Body of pancreas (tissue), 4 donors: ENCODE results near the gene INSR.

Experiments
- POLR2A ChIP-seq, 3 donors: fragments of 450-650 bp; IDR thresholded peaks; one replicate each; pipeline ENCODE4 v1.6.1; 2016; ENCODE audit warnings: antibody characterized with exemption in 3 of 3, mild to moderate bottlenecking in 2 of 3
- TF ChIP-seq, protein P1 (sequence below), 7 experiments: fragments of 450-650 bp in 4 of 7; fragments of 200-600 bp in 3 of 7; sonication (generic) in 3 of 7; IDR thresholded peaks; one replicate each; pipeline ENCODE4 v1.5.1; 2016 to 2019; ENCODE audit warnings: antibody characterized with exemption in 7 of 7

DNA sequence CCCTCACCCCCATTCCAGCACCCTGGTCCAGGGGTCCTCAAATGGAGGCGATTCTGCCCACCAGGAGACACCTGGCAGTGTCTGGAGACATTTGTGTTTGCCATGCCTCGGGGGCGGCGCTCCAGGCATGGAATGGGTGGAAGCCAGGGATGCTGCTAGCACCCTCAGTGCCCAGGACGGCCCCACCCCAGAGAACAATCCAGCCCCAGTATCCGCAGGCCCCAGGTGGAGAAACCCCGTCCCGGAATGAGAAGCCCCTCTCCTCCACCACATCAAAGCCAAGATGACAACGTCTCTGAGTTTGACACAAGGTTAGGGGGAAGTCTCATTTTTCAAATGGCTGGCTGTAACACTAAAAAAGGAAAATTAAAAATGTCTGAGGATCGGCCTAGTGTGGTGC, 68.5 kb downstream of the INSR start:
- TF ChIP-seq, protein P1, sequence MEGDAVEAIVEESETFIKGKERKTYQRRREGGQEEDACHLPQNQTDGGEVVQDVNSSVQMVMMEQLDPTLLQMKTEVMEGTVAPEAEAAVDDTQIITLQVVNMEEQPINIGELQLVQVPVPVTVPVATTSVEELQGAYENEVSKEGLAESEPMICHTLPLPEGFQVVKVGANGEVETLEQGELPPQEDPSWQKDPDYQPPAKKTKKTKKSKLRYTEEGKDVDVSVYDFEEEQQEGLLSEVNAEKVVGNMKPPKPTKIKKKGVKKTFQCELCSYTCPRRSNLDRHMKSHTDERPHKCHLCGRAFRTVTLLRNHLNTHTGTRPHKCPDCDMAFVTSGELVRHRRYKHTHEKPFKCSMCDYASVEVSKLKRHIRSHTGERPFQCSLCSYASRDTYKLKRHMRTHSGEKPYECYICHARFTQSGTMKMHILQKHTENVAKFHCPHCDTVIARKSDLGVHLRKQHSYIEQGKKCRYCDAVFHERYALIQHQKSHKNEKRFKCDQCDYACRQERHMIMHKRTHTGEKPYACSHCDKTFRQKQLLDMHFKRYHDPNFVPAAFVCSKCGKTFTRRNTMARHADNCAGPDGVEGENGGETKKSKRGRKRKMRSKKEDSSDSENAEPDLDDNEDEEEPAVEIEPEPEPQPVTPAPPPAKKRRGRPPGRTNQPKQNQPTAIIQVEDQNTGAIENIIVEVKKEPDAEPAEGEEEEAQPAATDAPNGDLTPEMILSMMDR (IDR thresholded peaks at IDR 0.05): no peak
- no peak for TF ChIP-seq POLR2A (IDR thresholded peaks at IDR 0.05)
